Calu3 (cell line): Measurements from ENCODE around the gene CCDC13. TPM values are rescaled to one million over a fixed set of nuclear protein-coding genes. Genes with fewer than 3 reads are reported as not detected.

ENCODE experiments used
- BruUV-seq: library from RNA; stranded (reverse); fragments of 400-500 nt; replicated peaks from 2 replicates; lab custom pipeline; 2021; lab: Mats Ljungman, UMichigan
- CTCF ChIA-PET: fragments of 300-600 bp; sonication (Branson Sonifier 250); formaldehyde crosslinking; loops from one replicate; lab custom pipeline; 2022; ENCODE audit warnings: antibody characterized with exemption; lab: Charles Lee
- DNase-seq: peaks from one replicate; pipeline ENCODE4 v3.0.0; 2022
- H3K27ac Mint-ChIP-seq: one replicate; pipeline ENCODE4 v1.8.0; 2022; ENCODE audit warnings: mixed read lengths; ENCODE audit not compliant: unreplicated experiment
- H3K27me3 Mint-ChIP-seq: one replicate; pipeline ENCODE4 v1.8.0; 2022; ENCODE audit warnings: mixed read lengths; ENCODE audit not compliant: unreplicated experiment
- H3K36me3 Mint-ChIP-seq: one replicate; pipeline ENCODE4 v1.8.0; 2022; ENCODE audit warnings: mild to moderate bottlenecking, moderate library complexity, mixed read lengths; ENCODE audit not compliant: insufficient read depth, unreplicated experiment
- H3K4me1 Mint-ChIP-seq: one replicate; pipeline ENCODE4 v1.8.0; 2022; ENCODE audit warnings: mild to moderate bottlenecking, low read depth, mixed read lengths; ENCODE audit not compliant: unreplicated experiment
- H3K4me3 Mint-ChIP-seq: one replicate; pipeline ENCODE4 v1.8.0; 2022; ENCODE audit warnings: mild to moderate bottlenecking, low read depth, moderate library complexity, mixed read lengths; ENCODE audit not compliant: unreplicated experiment
- H3K9me3 Mint-ChIP-seq: one replicate; pipeline ENCODE4 v1.8.0; 2022; ENCODE audit warnings: low read depth, mixed read lengths; ENCODE audit not compliant: unreplicated experiment
- CTCF ChIP-seq: fragments of 200-600 bp; IDR thresholded peaks from one replicate; pipeline ENCODE4 v1.8.0; 2022; ENCODE audit warnings: antibody characterized with exemption; ENCODE audit not compliant: unreplicated experiment
- intact Hi-C: fragments of 100-400 bp; cut with micrococcal nuclease; formaldehyde crosslinking; loops from one replicate; pipeline ENCODE4 v1.10.0; 2022; ENCODE audit not compliant: unreplicated experiment
- total RNA-seq: library from RNA; stranded (reverse); gene quantifications from 2 replicates; pipeline ENCODE4 v1.2.3, GENCODE V29; 2022

Gene CCDC13
- total RNA-seq, 1 experiment from 2014 or later: 0.68 TPM

DNA sequence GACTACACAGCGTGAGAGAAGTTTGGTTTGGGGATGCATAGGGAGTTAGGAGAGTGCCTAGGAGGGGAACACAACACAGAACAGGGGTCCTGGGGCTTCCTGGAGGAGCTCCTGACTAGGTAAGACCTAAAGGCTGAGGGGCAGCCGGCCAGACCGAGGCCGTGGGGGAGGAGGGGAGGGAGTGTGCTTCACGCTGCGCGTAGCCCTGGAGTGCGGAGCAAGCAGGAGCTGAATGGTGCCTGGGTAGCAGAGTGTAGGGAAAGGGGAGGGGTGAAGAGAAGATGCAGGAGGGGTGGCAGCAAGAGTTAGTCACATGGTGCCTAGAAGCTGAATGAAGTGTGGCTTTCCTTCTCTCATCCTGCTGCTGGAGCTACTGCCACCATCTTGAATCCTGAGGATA is 38.0 kb downstream of the CCDC13 start:
- no peaks in the 10 kb centered on the region for H3K36me3 Mint-ChIP-seq
- no TSS peak for BruUV-seq
- no peak for DNase-seq
- no peak overlapping the region for H3K27ac Mint-ChIP-seq
- intact Hi-C loops: no loop called here
- no peak for TF ChIP-seq CTCF
- H3K9me3 Mint-ChIP-seq: no peaks in the 10 kb centered on the region
- no peak overlapping the region for H3K4me3 Mint-ChIP-seq
- peaks cover 10% of the 10 kb centered on the region for H3K4me1 Mint-ChIP-seq
- H3K27me3 Mint-ChIP-seq: no peaks in the 10 kb centered on the region
- CTCF ChIA-PET: interaction anchor here (0.6 kb wide), 1 partner anchor 10 kb away, joined by 3 read pairs; no protein-coding TSS in a partner anchor

- CTCF ChIA-PET: no interaction called here
- intact Hi-C loops: no loop called here
Measured at GRCh38 chr3:42734263-42734860, 38.7 kb downstream of the CCDC13 start.

DNA sequence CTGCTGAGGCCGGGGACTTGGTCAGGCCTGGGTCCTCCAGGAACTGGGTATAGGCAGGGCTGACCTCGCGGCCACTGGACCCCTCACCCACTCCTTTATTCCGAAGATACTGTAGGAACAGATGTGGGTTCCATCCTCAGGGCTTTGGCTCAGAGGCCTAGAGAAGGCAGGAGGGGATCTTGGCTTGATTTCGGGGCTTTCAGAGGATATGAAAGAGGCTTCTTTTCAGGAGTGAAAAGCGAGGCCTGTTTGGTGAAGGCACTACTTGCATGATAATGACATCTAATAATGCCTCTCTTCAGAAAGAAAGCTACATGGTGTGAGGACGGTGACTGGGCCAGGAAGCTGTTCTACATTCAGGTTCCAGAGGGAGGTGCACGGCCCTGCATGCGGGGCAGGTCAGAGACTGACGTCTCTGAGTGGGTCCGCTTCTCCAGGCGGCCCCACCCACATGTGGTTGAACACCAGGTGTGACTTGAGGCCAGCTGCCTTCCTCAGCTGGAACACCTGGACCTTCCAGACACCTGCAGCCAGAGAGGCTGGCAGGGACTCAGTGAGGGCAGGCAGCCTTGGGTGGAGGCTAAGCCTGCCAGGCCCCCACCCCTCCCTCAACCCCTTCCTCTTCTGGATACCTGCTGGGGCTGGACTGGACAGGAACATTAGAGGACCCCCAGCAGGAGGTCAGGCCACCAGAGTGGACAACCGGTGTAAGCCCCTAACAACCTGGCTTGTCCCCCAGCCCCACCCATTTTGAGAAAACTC is 39.4 kb downstream of the CCDC13 start:
- Mint-ChIP-seq H3K27me3 (no peaks in the 10 kb centered on the region), H3K4me1 (peaks cover 10% of the 10 kb centered on the region), H3K27ac (no peak overlapping the region), H3K36me3 (peaks cover 8% of the 10 kb centered on the region), H3K9me3 (no peaks in the 10 kb centered on the region), H3K4me3 (no peak overlapping the region)
- CTCF ChIA-PET: no interaction called here
- no TSS peak for BruUV-seq
- no peak for TF ChIP-seq CTCF
- intact Hi-C loops: no loop called here
- no peak for DNase-seq

More at GRCh38 chr3:42734263-42734860, 38.7 kb downstream of the CCDC13 start:
- no TSS peak for BruUV-seq
- Mint-ChIP-seq H3K9me3 (no peaks in the 10 kb centered on the region), H3K27me3 (no peaks in the 10 kb centered on the region), H3K36me3 (peaks cover 5% of the 10 kb centered on the region), H3K4me3 (no peak overlapping the region), H3K27ac (no peak overlapping the region), H3K4me1 (peaks cover 10% of the 10 kb centered on the region)
- TF ChIP-seq CTCF: no peak
- no peak for DNase-seq

DNA sequence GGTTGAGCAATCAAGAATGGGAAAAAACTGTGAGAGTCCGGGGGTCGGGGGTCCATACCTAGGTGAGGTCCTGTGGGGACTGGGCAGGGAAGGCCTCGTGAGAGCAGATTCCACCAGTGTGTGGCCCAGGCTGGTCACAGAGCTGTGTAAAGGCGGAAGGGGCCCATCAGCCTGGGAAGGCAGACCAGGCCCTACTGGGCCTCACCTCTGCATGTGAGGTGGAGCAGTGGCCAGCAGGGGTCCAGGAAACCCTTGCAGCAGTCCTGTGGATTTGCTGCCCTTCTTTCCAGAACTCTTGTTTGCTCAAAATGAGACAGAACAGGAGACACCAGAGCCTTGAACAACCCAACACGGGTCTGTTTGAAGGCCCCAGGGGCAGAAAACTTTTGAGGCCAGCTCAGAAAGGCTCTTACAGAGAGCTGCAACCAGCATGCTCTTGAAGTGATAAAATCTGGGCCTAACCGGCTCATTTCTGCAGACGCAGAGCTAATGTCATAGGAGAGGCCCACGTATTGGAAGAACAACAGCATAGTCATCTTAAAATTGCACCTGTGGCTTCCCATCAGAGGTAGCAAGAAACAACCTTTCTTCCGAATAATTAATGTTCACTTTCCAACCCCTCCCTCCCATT is 40.1 kb downstream of the CCDC13 start:
- DNase-seq: no peak
- TF ChIP-seq CTCF: no peak
- BruUV-seq: no TSS peak
- Mint-ChIP-seq H3K27me3 (no peaks in the 10 kb centered on the region), H3K9me3 (no peaks in the 10 kb centered on the region), H3K27ac (no peak overlapping the region), H3K4me1 (peaks cover 10% of the 10 kb centered on the region), H3K4me3 (no peak overlapping the region), H3K36me3 (peaks cover 8% of the 10 kb centered on the region)
- intact Hi-C loops: no loop called here
- CTCF ChIA-PET: no interaction called here
